ENCODE data around the gene RASGRP1. TPM values are rescaled to one million over a fixed set of nuclear protein-coding genes. Genes with fewer than 3 reads are reported as not detected.

The RASGRP1 gene
- total RNA-seq, 2 donors from 2014 or later: 1.6 to 2.6 TPM

DNA sequence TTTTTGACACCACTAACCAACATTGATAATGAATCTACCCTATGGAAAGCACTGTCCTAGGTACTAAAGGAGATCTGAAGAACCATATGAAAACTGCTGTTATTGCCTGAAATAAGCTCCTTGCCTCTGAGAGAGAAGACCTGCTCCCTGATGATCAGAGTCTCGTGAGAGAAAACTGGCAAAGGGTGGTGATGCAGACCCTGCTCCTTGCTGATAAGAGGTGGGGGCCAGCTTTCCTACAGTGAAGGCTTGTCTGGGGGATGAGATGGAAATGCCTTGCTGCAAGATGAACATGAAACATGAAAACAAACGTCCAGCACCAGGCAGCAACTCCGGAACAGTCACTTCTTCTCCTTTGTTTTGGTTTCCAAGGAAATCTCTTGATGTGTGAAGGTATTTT, 31.9 kb downstream of the RASGRP1 start:
- no peaks in the 10 kb centered on the region for H3K9me3 ChIP-seq
- H3K4me1 ChIP-seq (ENCODE audit: control insufficient read depth in 1 of 2, low read depth in 2 of 2): peaks cover 4 to 12% of the 10 kb centered on the region in 2 donors

DNA sequence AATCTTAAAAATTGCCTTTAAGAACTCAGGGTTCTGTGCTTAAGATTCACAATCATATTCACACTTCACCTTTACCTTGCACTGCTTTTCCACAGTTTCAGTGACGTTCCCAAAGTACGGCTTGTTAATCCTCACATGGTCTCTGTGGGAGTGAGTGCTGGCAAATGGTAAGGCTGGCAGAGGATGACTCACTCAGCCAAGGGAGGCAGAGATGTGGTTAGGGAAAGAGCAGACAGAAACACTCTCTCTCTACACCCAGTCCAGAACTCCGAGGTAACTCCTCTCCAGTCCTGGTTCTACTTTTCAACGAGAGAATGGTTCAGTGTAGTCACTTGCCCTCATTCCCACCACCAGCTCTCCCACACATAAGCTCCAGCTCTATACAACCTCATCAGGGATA, 33.1 kb downstream of the RASGRP1 start:
- DNase-seq (ENCODE audit: low spot score) (no peak), ATAC-seq (ENCODE audit: insufficient number of reproducible peaks, low FRiP score, low read depth) (no peak)
- H3K27me3 ChIP-seq (replicated peaks; ENCODE audit: insufficient read depth): no peaks in the 10 kb centered on the region
- TF ChIP-seq, protein P1, sequence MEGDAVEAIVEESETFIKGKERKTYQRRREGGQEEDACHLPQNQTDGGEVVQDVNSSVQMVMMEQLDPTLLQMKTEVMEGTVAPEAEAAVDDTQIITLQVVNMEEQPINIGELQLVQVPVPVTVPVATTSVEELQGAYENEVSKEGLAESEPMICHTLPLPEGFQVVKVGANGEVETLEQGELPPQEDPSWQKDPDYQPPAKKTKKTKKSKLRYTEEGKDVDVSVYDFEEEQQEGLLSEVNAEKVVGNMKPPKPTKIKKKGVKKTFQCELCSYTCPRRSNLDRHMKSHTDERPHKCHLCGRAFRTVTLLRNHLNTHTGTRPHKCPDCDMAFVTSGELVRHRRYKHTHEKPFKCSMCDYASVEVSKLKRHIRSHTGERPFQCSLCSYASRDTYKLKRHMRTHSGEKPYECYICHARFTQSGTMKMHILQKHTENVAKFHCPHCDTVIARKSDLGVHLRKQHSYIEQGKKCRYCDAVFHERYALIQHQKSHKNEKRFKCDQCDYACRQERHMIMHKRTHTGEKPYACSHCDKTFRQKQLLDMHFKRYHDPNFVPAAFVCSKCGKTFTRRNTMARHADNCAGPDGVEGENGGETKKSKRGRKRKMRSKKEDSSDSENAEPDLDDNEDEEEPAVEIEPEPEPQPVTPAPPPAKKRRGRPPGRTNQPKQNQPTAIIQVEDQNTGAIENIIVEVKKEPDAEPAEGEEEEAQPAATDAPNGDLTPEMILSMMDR (IDR thresholded peaks at IDR 0.05): no peak
- H3K4me3 ChIP-seq: no peak overlapping the region
- H3K9me3 ChIP-seq: no peaks in the 10 kb centered on the region
- H3K27ac ChIP-seq: no peak overlapping the region
- H3K36me3 ChIP-seq: no peaks in the 10 kb centered on the region
- peaks cover 4 to 12% of the 10 kb centered on the region in 2 donors for H3K4me1 ChIP-seq (ENCODE audit: control insufficient read depth in 1 of 2, low read depth in 2 of 2)

More for the DNA sequence above, 31.9 kb downstream of the RASGRP1 start:
- ATAC-seq (ENCODE audit: insufficient number of reproducible peaks, low FRiP score, low read depth): no peak
- H3K27me3 ChIP-seq (replicated peaks; ENCODE audit: insufficient read depth): no peaks in the 10 kb centered on the region
- H3K27ac ChIP-seq: no peak overlapping the region
- H3K4me3 ChIP-seq: no peak overlapping the region
- DNase-seq (ENCODE audit: low spot score): no peak
- TF ChIP-seq, protein P1 (IDR thresholded peaks at IDR 0.05): no peak
- no peaks in the 10 kb centered on the region for H3K36me3 ChIP-seq

DNA sequence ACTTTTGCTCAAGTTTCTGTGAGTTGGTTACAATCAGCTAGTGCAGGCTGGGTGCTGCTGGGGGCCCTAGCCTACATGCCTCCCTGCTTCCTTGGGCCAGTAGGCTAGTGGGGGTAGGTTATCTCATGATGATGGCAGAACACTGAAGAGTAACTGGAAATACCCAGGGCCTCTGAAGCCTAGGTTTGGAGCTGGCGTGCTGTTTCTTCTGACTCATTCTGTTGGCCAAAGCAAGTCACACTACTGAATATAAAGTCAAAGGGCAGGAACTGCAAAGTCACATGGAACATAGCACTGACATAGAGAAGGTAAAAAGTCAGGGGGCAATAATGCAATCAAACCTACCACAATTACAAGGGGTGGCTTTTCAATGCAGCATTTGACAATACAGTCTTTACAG, 34.5 kb downstream of the RASGRP1 start:
- Histone ChIP-seq H3K36me3 (no peaks in the 10 kb centered on the region), H3K27me3 (replicated peaks; ENCODE audit: insufficient read depth) (no peaks in the 10 kb centered on the region), H3K27ac (no peak overlapping the region), H3K4me1 (ENCODE audit: control insufficient read depth in 1 of 2, low read depth in 2 of 2) (no peaks in the 10 kb centered on the region), H3K9me3 (no peaks in the 10 kb centered on the region), H3K4me3 (no peak overlapping the region)
- ATAC-seq (ENCODE audit: insufficient number of reproducible peaks, low FRiP score, low read depth) (no peak), DNase-seq (ENCODE audit: low spot score) (no peak)
- TF ChIP-seq, protein P1 (IDR thresholded peaks at IDR 0.05): no peak

DNA sequence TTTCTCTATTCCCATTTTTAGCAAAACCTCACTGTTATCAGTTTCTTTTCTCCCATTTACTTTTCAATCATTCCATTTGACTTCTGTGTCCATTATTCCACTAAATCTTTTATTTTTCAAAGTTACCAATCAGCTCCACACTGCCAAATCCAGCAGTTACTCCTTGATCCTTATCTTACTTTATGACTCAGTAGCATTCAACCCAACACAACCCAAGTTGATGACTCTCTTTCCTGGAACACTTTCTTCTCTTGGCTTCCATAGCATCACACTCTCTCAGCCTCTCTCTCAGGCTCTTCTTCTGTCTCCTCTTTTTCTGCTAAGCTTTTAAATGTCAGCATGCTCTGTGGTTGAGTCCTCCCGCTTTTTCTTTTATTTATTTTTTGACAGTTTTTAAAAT, 36.3 kb downstream of the RASGRP1 start:
- DNase-seq (ENCODE audit: low spot score): no peak
- no peaks in the 10 kb centered on the region for H3K4me1 ChIP-seq (ENCODE audit: control insufficient read depth in 1 of 2, low read depth in 2 of 2)
- H3K4me3 ChIP-seq: no peak overlapping the region
- no peaks in the 10 kb centered on the region for H3K27me3 ChIP-seq (replicated peaks; ENCODE audit: insufficient read depth)
- H3K9me3 ChIP-seq: no peaks in the 10 kb centered on the region
- TF ChIP-seq, protein P1 (IDR thresholded peaks at IDR 0.05): no peak
- no peak overlapping the region for H3K27ac ChIP-seq
- no peak for ATAC-seq (ENCODE audit: insufficient number of reproducible peaks, low FRiP score, low read depth)
- H3K36me3 ChIP-seq: no peaks in the 10 kb centered on the region

DNA sequence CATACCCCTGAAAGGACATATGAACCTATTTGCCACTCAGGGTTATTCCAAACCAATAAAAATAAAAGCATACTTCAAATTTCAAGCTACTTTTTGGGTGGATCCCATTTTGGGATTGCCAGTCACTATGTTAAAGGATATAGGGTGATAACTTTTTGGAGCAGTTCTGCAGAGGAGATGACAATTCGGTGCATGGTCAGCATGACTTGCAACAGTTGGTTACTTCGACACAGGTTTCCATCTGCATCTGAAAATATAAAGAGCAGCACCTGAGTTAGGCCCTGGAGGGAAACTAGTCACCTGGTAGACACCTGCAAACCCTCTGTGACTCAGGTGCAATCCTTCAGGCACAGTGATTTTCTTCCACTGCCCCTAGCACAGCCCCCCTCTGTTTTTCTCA, 38.5 kb downstream of the RASGRP1 start:
- no peaks in the 10 kb centered on the region for H3K27me3 ChIP-seq (replicated peaks; ENCODE audit: insufficient read depth)
- DNase-seq (ENCODE audit: low spot score) (no peak), ATAC-seq (ENCODE audit: insufficient number of reproducible peaks, low FRiP score, low read depth) (no peak)
- no peaks in the 10 kb centered on the region for H3K4me1 ChIP-seq (ENCODE audit: control insufficient read depth in 1 of 2, low read depth in 2 of 2)
- TF ChIP-seq, protein P1 (IDR thresholded peaks at IDR 0.05): no peak
- no peak overlapping the region for H3K4me3 ChIP-seq
- no peaks in the 10 kb centered on the region for H3K9me3 ChIP-seq
- no peak overlapping the region for H3K27ac ChIP-seq
- H3K36me3 ChIP-seq: no peaks in the 10 kb centered on the region
